HEK293 (cell line): ENCODE data around the gene PRPSAP2.
A peak's percentile ranks its signal among the peaks of the same experiment; 100 is the strongest.

Source experiments
- CTCF ChIA-PET: fragments of 350-600 bp; formaldehyde crosslinking; extraction: SDS; loops from one replicate; lab custom pipeline; 2021; ENCODE audit warnings: antibody characterized with exemption; lab: Yijun Ruan, JAX
- POLR2A ChIA-PET: fragments of 300-600 bp; formaldehyde crosslinking; extraction: SDS; loops from one replicate; lab custom pipeline; 2020; ENCODE audit warnings: antibody characterized with exemption, inconsistent platforms; lab: Yijun Ruan, JAX
- H3K27ac ChIP-seq: fragments of 200-500 bp; sonication (Bioruptor generic); 2 replicates; pipeline ENCODE4 v1.5.1; 2014; ENCODE audit warnings: low read depth, low read length, control low read depth, inconsistent platforms; ENCODE audit errors: extremely low read depth
- H3K36me3 ChIP-seq, 2 experiments: fragments of 200-500 bp in 1 of 2; sonication (Bioruptor generic) in 1 of 2; 1 replicate in 1 of 2; 2 replicates in 1 of 2; pipeline ENCODE4 v1.5.1; 2014 to 2017; ENCODE audit warnings: inconsistent platforms in 2 of 2, low read length in 2 of 2; ENCODE audit not compliant: control insufficient read depth in 2 of 2, insufficient read depth in 1 of 2
- H3K4me1 ChIP-seq: fragments of 200-500 bp; sonication (Bioruptor generic); 2 replicates; pipeline ENCODE4 v1.5.1; 2014; ENCODE audit warnings: mild to moderate bottlenecking, low read length, inconsistent platforms; ENCODE audit not compliant: control insufficient read depth, insufficient read depth
- H3K4me3 ChIP-seq: 2 replicates; pipeline ENCODE4 v1.5.1; 2011; ENCODE audit warnings: low read depth, mild to moderate bottlenecking, control low read depth, low read length, moderate library complexity
- H3K9me3 ChIP-seq: fragments of 200-500 bp; sonication (Bioruptor generic); 2 replicates; pipeline ENCODE4 v1.5.1; 2014; ENCODE audit warnings: low read depth, low read length, inconsistent platforms; ENCODE audit not compliant: control insufficient read depth, insufficient read depth
- KLF8 ChIP-seq: fragments of 450-650 bp; formaldehyde crosslinking; IDR thresholded peaks from 2 replicates; pipeline ENCODE4 v1.5.1; 2016; ENCODE audit warnings: missing biosample characterization, missing genetic modification characterization
- MZF1 ChIP-seq: fragments of 450-650 bp; formaldehyde crosslinking; IDR thresholded peaks from 2 replicates; pipeline ENCODE4 v1.5.1; 2017; ENCODE audit warnings: missing biosample characterization, missing genetic modification characterization, borderline replicate concordance
- SALL2 ChIP-seq: fragments of 450-650 bp; formaldehyde crosslinking; IDR thresholded peaks from 2 replicates; pipeline ENCODE4 v1.5.0; 2017; ENCODE audit warnings: missing biosample characterization, mild to moderate bottlenecking, missing genetic modification characterization, borderline replicate concordance
- YY2 ChIP-seq: fragments of 450-650 bp; formaldehyde crosslinking; IDR thresholded peaks from 2 replicates; pipeline ENCODE4 v1.5.1; 2016; ENCODE audit warnings: missing biosample characterization, missing genetic modification characterization
- ZIC2 ChIP-seq: fragments of 450-650 bp; formaldehyde crosslinking; IDR thresholded peaks from 2 replicates; pipeline ENCODE4 v1.5.1; 2016; ENCODE audit warnings: missing biosample characterization, missing genetic modification characterization
- ZNF10 ChIP-seq: fragments of 450-650 bp; formaldehyde crosslinking; IDR thresholded peaks from 2 replicates; pipeline ENCODE4 v1.5.1; 2017; ENCODE audit warnings: missing biosample characterization, missing genetic modification characterization
- ZNF138 ChIP-seq: fragments of 450-650 bp; formaldehyde crosslinking; IDR thresholded peaks from 2 replicates; pipeline ENCODE4 v1.5.1; 2016; ENCODE audit warnings: missing biosample characterization, missing genetic modification characterization, borderline replicate concordance
- ZNF311 ChIP-seq: fragments of 450-650 bp; formaldehyde crosslinking; IDR thresholded peaks from 2 replicates; pipeline ENCODE4 v1.5.1; 2017; ENCODE audit warnings: missing biosample characterization, missing genetic modification characterization, borderline replicate concordance
- ZNF366 ChIP-seq: fragments of 450-650 bp; formaldehyde crosslinking; conservative IDR thresholded peaks from 2 replicates; pipeline ENCODE4 v1.5.1; 2016; ENCODE audit warnings: missing biosample characterization, missing genetic modification characterization
- ZNF473 ChIP-seq: fragments of 450-650 bp; formaldehyde crosslinking; IDR thresholded peaks from 2 replicates; pipeline ENCODE4 v1.5.1; 2017; ENCODE audit warnings: missing biosample characterization, missing genetic modification characterization
- ZNF521 ChIP-seq: fragments of 450-650 bp; formaldehyde crosslinking; IDR thresholded peaks from 2 replicates; pipeline ENCODE4 v1.5.1; 2017; ENCODE audit warnings: missing biosample characterization, mild to moderate bottlenecking, missing genetic modification characterization
- ZNF600 ChIP-seq: fragments of 450-650 bp; formaldehyde crosslinking; IDR thresholded peaks from 2 replicates; pipeline ENCODE4 v1.5.1; 2016; ENCODE audit warnings: missing biosample characterization, missing genetic modification characterization
- ZNF629 ChIP-seq: fragments of 450-650 bp; formaldehyde crosslinking; IDR thresholded peaks from 2 replicates; pipeline ENCODE4 v1.5.1; 2017; ENCODE audit warnings: missing biosample characterization, missing genetic modification characterization
- TF ChIP-seq, protein P1 (sequence below): fragments of 450-650 bp; formaldehyde crosslinking; IDR thresholded peaks from 2 replicates; pipeline ENCODE4 v1.5.1; 2016; ENCODE audit warnings: missing biosample characterization, missing genetic modification characterization, borderline replicate concordance
- TF ChIP-seq, protein P2 (sequence below): fragments of 450-650 bp; formaldehyde crosslinking; IDR thresholded peaks from 2 replicates; pipeline ENCODE4 v1.5.1; 2017; ENCODE audit warnings: missing biosample characterization, missing genetic modification characterization
- TF ChIP-seq, protein P3 (sequence below): fragments of 450-650 bp; formaldehyde crosslinking; IDR thresholded peaks from 2 replicates; pipeline ENCODE4 v1.5.1; 2016; ENCODE audit warnings: missing biosample characterization, missing genetic modification characterization, low read depth
- TF ChIP-seq, protein P4 (sequence below): fragments of 450-650 bp; formaldehyde crosslinking; IDR thresholded peaks from 2 replicates; pipeline ENCODE4 v1.5.1; 2016; ENCODE audit warnings: missing biosample characterization, missing genetic modification characterization
- TF ChIP-seq, protein P5 (sequence below): fragments of 450-650 bp; formaldehyde crosslinking; IDR thresholded peaks from 2 replicates; pipeline ENCODE4 v1.5.1; 2016; ENCODE audit warnings: missing biosample characterization, missing genetic modification characterization

Gene PRPSAP2

DNA sequence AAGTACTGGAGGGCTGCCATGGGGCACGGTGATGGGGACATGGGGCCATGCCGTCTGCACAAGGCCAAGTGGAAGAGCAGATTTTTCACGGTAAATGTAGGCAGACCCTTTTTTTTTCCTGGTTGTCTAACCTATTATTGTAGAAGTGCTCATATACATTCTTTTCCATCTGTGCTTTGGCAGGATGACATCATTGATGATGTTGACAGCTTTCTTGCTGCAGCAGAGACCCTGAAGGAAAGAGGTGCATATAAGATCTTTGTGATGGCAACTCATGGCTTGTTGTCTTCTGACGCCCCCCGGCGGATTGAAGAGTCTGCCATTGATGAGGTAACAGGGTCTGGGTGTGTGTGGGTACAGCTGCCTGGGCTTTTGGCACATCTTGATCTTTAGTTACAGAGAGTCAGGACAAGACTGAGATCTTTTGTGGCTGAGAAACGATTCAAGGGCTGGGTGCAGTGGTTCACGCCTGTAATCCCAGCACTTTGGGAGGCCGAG, 70.7 kb downstream of the PRPSAP2 start:
- ChIA-PET POLR2A (no interaction called here), CTCF (interaction anchor here (1.1 to 1.2 kb wide), 2 partner anchors 29 to 303 kb away, joined by 3 to 4 read pairs; no protein-coding TSS in a partner anchor)
- Histone ChIP-seq H3K4me3 (no peak overlapping the region), H3K9me3 (no peaks in the 10 kb centered on the region), H3K36me3 (peaks cover 35 to 66% of the 10 kb centered on the region in 2 experiments), H3K4me1 (no peaks in the 10 kb centered on the region), H3K27ac (no peak overlapping the region)
- TF ChIP-seq, protein P1, sequence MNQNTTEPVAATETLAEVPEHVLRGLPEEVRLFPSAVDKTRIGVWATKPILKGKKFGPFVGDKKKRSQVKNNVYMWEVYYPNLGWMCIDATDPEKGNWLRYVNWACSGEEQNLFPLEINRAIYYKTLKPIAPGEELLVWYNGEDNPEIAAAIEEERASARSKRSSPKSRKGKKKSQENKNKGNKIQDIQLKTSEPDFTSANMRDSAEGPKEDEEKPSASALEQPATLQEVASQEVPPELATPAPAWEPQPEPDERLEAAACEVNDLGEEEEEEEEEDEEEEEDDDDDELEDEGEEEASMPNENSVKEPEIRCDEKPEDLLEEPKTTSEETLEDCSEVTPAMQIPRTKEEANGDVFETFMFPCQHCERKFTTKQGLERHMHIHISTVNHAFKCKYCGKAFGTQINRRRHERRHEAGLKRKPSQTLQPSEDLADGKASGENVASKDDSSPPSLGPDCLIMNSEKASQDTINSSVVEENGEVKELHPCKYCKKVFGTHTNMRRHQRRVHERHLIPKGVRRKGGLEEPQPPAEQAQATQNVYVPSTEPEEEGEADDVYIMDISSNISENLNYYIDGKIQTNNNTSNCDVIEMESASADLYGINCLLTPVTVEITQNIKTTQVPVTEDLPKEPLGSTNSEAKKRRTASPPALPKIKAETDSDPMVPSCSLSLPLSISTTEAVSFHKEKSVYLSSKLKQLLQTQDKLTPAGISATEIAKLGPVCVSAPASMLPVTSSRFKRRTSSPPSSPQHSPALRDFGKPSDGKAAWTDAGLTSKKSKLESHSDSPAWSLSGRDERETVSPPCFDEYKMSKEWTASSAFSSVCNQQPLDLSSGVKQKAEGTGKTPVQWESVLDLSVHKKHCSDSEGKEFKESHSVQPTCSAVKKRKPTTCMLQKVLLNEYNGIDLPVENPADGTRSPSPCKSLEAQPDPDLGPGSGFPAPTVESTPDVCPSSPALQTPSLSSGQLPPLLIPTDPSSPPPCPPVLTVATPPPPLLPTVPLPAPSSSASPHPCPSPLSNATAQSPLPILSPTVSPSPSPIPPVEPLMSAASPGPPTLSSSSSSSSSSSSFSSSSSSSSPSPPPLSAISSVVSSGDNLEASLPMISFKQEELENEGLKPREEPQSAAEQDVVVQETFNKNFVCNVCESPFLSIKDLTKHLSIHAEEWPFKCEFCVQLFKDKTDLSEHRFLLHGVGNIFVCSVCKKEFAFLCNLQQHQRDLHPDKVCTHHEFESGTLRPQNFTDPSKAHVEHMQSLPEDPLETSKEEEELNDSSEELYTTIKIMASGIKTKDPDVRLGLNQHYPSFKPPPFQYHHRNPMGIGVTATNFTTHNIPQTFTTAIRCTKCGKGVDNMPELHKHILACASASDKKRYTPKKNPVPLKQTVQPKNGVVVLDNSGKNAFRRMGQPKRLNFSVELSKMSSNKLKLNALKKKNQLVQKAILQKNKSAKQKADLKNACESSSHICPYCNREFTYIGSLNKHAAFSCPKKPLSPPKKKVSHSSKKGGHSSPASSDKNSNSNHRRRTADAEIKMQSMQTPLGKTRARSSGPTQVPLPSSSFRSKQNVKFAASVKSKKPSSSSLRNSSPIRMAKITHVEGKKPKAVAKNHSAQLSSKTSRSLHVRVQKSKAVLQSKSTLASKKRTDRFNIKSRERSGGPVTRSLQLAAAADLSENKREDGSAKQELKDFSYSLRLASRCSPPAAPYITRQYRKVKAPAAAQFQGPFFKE: no peak
- TF ChIP-seq ZNF521: no peak
- no peak for TF ChIP-seq KLF8 (tag by site-specific recombination)
- TF ChIP-seq, protein P2, sequence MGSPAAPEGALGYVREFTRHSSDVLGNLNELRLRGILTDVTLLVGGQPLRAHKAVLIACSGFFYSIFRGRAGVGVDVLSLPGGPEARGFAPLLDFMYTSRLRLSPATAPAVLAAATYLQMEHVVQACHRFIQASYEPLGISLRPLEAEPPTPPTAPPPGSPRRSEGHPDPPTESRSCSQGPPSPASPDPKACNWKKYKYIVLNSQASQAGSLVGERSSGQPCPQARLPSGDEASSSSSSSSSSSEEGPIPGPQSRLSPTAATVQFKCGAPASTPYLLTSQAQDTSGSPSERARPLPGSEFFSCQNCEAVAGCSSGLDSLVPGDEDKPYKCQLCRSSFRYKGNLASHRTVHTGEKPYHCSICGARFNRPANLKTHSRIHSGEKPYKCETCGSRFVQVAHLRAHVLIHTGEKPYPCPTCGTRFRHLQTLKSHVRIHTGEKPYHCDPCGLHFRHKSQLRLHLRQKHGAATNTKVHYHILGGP (tag by site-specific recombination): no peak
- TF ChIP-seq, protein P3, sequence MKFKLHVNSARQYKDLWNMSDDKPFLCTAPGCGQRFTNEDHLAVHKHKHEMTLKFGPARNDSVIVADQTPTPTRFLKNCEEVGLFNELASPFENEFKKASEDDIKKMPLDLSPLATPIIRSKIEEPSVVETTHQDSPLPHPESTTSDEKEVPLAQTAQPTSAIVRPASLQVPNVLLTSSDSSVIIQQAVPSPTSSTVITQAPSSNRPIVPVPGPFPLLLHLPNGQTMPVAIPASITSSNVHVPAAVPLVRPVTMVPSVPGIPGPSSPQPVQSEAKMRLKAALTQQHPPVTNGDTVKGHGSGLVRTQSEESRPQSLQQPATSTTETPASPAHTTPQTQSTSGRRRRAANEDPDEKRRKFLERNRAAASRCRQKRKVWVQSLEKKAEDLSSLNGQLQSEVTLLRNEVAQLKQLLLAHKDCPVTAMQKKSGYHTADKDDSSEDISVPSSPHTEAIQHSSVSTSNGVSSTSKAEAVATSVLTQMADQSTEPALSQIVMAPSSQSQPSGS (tag by site-specific recombination): peak; percentile 45

DNA sequence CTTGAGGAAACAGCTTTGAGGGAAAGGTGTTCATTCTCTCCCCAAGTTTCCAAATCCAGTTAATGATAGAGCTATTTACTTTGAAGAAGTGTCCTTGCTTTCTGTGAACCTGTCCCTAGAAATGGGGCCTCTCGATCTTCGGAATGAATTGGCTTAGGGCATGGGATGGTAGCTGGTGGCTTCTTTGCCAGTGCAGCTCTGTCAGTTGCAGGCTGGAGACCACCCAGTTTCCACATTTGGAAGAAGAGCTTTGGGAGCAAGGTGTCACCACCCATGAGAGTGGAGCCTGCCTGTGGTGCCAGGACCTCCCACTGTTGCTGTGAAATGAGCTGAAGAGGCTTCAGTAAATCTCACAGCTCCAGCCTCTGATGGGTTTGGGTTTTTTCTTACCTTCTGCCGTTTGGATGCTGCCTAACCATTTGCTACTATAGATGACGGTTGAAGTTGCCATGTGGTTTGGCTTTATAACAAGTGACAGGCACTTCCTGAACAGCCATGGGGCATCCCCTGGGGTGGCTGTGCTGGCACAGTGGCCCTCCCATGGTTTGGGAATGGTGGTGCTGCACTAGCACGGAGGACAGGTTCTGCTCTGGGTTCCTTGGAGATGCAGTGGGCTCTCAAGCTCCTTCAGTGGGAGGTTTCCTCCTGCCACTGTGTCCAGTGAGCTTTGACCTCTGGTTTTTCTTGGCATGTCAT, 74.6 kb downstream of the PRPSAP2 start:
- ChIA-PET POLR2A (no interaction called here), CTCF (no interaction called here)
- no peaks in the 10 kb centered on the region for H3K4me1 ChIP-seq
- peaks cover 25 to 43% of the 10 kb centered on the region in 2 experiments for H3K36me3 ChIP-seq
- no peak overlapping the region for H3K27ac ChIP-seq
- H3K9me3 ChIP-seq: no peaks in the 10 kb centered on the region
- TF ChIP-seq ZNF366 (no peak), ZIC2 (tag by site-specific recombination) (peak; percentile 45), YY2 (no peak), ZNF473 (tag by site-specific recombination) (no peak), KLF8 (tag by site-specific recombination) (no peak), SALL2 (tag by site-specific recombination) (no peak), ZNF138 (tag by site-specific recombination) (no peak), ZNF629 (no peak), ZNF600 (tag by site-specific recombination) (peak; percentile 66), MZF1 (tag by site-specific recombination) (no peak), ZNF10 (tag by site-specific recombination) (no peak), ZNF311 (tag by site-specific recombination) (no peak)
- TF ChIP-seq, protein P4, sequence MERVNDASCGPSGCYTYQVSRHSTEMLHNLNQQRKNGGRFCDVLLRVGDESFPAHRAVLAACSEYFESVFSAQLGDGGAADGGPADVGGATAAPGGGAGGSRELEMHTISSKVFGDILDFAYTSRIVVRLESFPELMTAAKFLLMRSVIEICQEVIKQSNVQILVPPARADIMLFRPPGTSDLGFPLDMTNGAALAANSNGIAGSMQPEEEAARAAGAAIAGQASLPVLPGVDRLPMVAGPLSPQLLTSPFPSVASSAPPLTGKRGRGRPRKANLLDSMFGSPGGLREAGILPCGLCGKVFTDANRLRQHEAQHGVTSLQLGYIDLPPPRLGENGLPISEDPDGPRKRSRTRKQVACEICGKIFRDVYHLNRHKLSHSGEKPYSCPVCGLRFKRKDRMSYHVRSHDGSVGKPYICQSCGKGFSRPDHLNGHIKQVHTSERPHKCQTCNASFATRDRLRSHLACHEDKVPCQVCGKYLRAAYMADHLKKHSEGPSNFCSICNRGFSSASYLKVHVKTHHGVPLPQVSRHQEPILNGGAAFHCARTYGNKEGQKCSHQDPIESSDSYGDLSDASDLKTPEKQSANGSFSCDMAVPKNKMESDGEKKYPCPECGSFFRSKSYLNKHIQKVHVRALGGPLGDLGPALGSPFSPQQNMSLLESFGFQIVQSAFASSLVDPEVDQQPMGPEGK (tag by site-specific recombination): no peak
- TF ChIP-seq, protein P5, sequence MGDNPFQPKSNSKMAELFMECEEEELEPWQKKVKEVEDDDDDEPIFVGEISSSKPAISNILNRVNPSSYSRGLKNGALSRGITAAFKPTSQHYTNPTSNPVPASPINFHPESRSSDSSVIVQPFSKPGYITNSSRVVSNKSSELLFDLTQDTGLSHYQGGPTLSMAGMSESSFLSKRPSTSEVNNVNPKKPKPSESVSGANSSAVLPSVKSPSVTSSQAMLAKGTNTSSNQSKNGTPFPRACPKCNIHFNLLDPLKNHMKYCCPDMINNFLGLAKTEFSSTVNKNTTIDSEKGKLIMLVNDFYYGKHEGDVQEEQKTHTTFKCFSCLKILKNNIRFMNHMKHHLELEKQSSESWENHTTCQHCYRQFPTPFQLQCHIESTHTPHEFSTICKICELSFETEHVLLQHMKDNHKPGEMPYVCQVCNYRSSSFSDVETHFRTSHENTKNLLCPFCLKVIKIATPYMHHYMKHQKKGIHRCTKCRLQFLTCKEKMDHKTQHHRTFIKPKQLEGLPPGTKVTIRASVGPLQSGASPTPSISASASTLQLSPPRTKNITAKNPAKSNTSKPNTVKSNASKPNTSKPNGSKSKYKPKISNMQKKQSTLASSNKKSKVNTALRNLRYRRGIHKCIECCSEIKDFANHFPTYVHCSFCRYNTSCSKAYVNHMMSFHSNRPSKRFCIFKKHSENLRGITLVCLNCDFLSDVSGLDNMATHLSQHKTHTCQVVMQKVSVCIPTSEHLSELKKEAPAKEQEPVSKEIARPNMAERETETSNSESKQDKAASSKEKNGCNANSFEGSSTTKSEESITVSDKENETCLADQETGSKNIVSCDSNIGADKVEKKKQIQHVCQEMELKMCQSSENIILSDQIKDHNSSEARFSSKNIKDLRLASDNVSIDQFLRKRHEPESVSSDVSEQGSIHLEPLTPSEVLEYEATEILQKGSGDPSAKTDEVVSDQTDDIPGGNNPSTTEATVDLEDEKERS (tag by site-specific recombination): no peak
- TF ChIP-seq, all 188 proteins: peak for 2
- H3K4me3 ChIP-seq: no peak overlapping the region
